ENCODE data around the gene IFNGR2.
A peak's percentile ranks its signal among the peaks of the same experiment; 100 is the strongest.
"Not testable (repeated sequence)": the region's sequence is repeated elsewhere in the genome, so short reads cannot be mapped to it uniquely, and the experiment has no call there.

The IFNGR2 gene

GRCh38 chr21:33360881-33361602 lies 42.2 kb upstream of the IFNGR2 start:
- DNase-seq (ENCODE audit: extremely low spot score) = peak; percentile 92
- no peak for TF ChIP-seq FOXK2 (IDR thresholded peaks at IDR 0.05)
- TF ChIP-seq ZNF384 (IDR thresholded peaks at IDR 0.05) = peak; percentile 93
- TF ChIP-seq L3MBTL2 (conservative IDR thresholded peaks at IDR 0.05) = 0 out of 2 replicates have a peak, but pooled peaks have one; percentile 11
- TF ChIP-seq NFRKB (IDR thresholded peaks at IDR 0.05) = no peak
- TF ChIP-seq LEF1 (IDR thresholded peaks at IDR 0.05; ENCODE audit: borderline replicate concordance) = no peak
- no peak for TF ChIP-seq PKNOX1 (IDR thresholded peaks at IDR 0.05)
- TF ChIP-seq FOXA1 (IDR thresholded peaks at IDR 0.05) = no peak
- POLR2A ChIA-PET = interaction anchor here (0.6 to 2.2 kb wide), 5 partner anchors 36 to 1802 kb away, joined by 3 to 11 read pairs (median 4); partner anchors contain the start of genes IFNAR1, IL10RB and TMEM50B
- CTCF ChIA-PET = interaction anchor here (0.6 to 2.3 kb wide), 21 partner anchors 9 to 634 kb away, joined by 3 to 11 read pairs (median 3); partner anchors contain the start of genes IFNAR1 and TMEM50B

GRCh38 chr21:33362044-33362555 lies 41.1 kb upstream of the IFNGR2 start:
- no peak for DNase-seq (ENCODE audit: extremely low spot score)
- ChIA-PET CTCF (interaction anchor here (0.8 to 2.3 kb wide), 9 partner anchors 10 to 117 kb away, joined by 3 to 11 read pairs (median 3); partner anchors contain the start of genes IFNAR1 and TMEM50B), POLR2A (interaction anchor here (1.5 to 2.2 kb wide), 3 partner anchors 37 to 162 kb away, joined by 4 to 11 read pairs (median 5); partner anchors contain the start of genes IFNAR1 and IL10RB)
- TF ChIP-seq ARNT (IDR thresholded peaks at IDR 0.05) (no peak), L3MBTL2 (conservative IDR thresholded peaks at IDR 0.05) (no peak), PKNOX1 (IDR thresholded peaks at IDR 0.05) (no peak), FOXM1 (IDR thresholded peaks at IDR 0.05; ENCODE audit: borderline replicate concordance) (no peak), SP1 (IDR thresholded peaks at IDR 0.05) (no peak)

GRCh38 chr21:33363911-33364609 lies 39.2 kb upstream of the IFNGR2 start:
- POLR2A ChIA-PET = interaction anchor here (1.1 kb wide), 1 partner anchor 38 kb away, joined by 5 read pairs; no protein-coding TSS in a partner anchor
- DNase-seq (ENCODE audit: extremely low spot score); CTCF ChIA-PET: not testable (repeated sequence)

- DNase-seq (ENCODE audit: extremely low spot score) = no peak
- ChIA-PET CTCF (no interaction called here), POLR2A (no interaction called here)
- no peak for TF ChIP-seq LEF1 (IDR thresholded peaks at IDR 0.05; ENCODE audit: borderline replicate concordance)
- no peak for TF ChIP-seq ARNT (IDR thresholded peaks at IDR 0.05)
- no peak for TF ChIP-seq L3MBTL2 (conservative IDR thresholded peaks at IDR 0.05)
- no peak for TF ChIP-seq CTBP1 (IDR thresholded peaks at IDR 0.05; ENCODE audit: borderline replicate concordance)
- TF ChIP-seq HDGF (IDR thresholded peaks at IDR 0.05; ENCODE audit: borderline replicate concordance) = no peak
- TF ChIP-seq NFRKB (IDR thresholded peaks at IDR 0.05) = no peak
- TF ChIP-seq ELF4 (IDR thresholded peaks at IDR 0.05) = no peak
- no peak for TF ChIP-seq FOXA1 (IDR thresholded peaks at IDR 0.05)
These were observed 38.4 kb upstream of the IFNGR2 start for GRCh38 chr21:33364830-33365229.

GRCh38 chr21:33367309-33367973 lies 35.8 kb upstream of the IFNGR2 start:
- ChIA-PET POLR2A (interaction anchor here (1.8 kb wide), 1 partner anchor 42 kb away, joined by 6 read pairs; the partner anchor contains the start of gene IFNAR1), CTCF (no interaction called here)
- no peak for DNase-seq (ENCODE audit: extremely low spot score)
- no peak for TF ChIP-seq TARDBP (IDR thresholded peaks at IDR 0.05)
- TF ChIP-seq ELF4 (IDR thresholded peaks at IDR 0.05) = no peak
- TF ChIP-seq PKNOX1 (IDR thresholded peaks at IDR 0.05) = no peak

- no peak for TF ChIP-seq FOXM1 (IDR thresholded peaks at IDR 0.05; ENCODE audit: borderline replicate concordance)
- TF ChIP-seq CTBP1 (IDR thresholded peaks at IDR 0.05; ENCODE audit: borderline replicate concordance) = no peak
- POLR2A ChIA-PET = interaction anchor here (1.8 kb wide), 1 partner anchor 43 kb away, joined by 6 read pairs; the partner anchor contains the start of gene IFNAR1
- no peak for DNase-seq (ENCODE audit: extremely low spot score)
- CTCF ChIA-PET = no interaction called here
These were observed 35.1 kb upstream of the IFNGR2 start for GRCh38 chr21:33368124-33368523.

- POLR2A ChIA-PET = interaction anchor here (1.8 kb wide), 1 partner anchor 44 kb away, joined by 6 read pairs; the partner anchor contains the start of gene IFNAR1
- CTCF ChIA-PET = no interaction called here
- no peak for TF ChIP-seq FOXA1 (IDR thresholded peaks at IDR 0.05)
- no peak for DNase-seq (ENCODE audit: extremely low spot score)
These were observed 34.6 kb upstream of the IFNGR2 start for GRCh38 chr21:33368576-33368975.
